Measurements from ENCODE around the gene ARHGEF16. TPM values are rescaled to one million over a fixed set of nuclear protein-coding genes. Genes with fewer than 3 reads are reported as not detected.

The ARHGEF16 gene
- total RNA-seq, 1 donor from 2014 or later, result 11.3 TPM

GRCh38 chr1:3429766-3430165 lies 24.7 kb upstream of the ARHGEF16 start:
- no peaks in the 10 kb centered on the region for H3K9me3 Mint-ChIP-seq
- no peak overlapping the region for H3K27ac Mint-ChIP-seq (ENCODE audit: unreplicated experiment)
- no peak for TF ChIP-seq CTCF (conservative IDR thresholded peaks at IDR 0.05)
- peaks cover 13% of the 10 kb centered on the region for H3K4me1 Mint-ChIP-seq
- H3K27me3 Mint-ChIP-seq (ENCODE audit: low read depth), result no peaks in the 10 kb centered on the region
- DNase-seq (ENCODE audit: low read depth, low spot score), result no peak
- H3K4me3 Mint-ChIP-seq, result no peak overlapping the region
- H3K36me3 Mint-ChIP-seq (ENCODE audit: low read depth), result no peaks in the 10 kb centered on the region

- H3K27ac Mint-ChIP-seq (ENCODE audit: unreplicated experiment), result no peak overlapping the region
- H3K9me3 Mint-ChIP-seq, result no peaks in the 10 kb centered on the region
- H3K36me3 Mint-ChIP-seq (ENCODE audit: low read depth), result no peaks in the 10 kb centered on the region
- H3K27me3 Mint-ChIP-seq (ENCODE audit: low read depth), result no peaks in the 10 kb centered on the region
- no peak overlapping the region for H3K4me3 Mint-ChIP-seq
- DNase-seq (ENCODE audit: low read depth, low spot score), result no peak
- no peak for TF ChIP-seq CTCF (conservative IDR thresholded peaks at IDR 0.05)
- H3K4me1 Mint-ChIP-seq, result peaks cover 13% of the 10 kb centered on the region
Measured at GRCh38 chr1:3430406-3430805, 24.1 kb upstream of the ARHGEF16 start.

- no peak overlapping the region for H3K27ac Mint-ChIP-seq (ENCODE audit: unreplicated experiment)
- H3K36me3 Mint-ChIP-seq (ENCODE audit: low read depth), result no peaks in the 10 kb centered on the region
- peaks cover 13% of the 10 kb centered on the region for H3K4me1 Mint-ChIP-seq
- DNase-seq (ENCODE audit: low read depth, low spot score), result no peak
- no peaks in the 10 kb centered on the region for H3K9me3 Mint-ChIP-seq
- no peaks in the 10 kb centered on the region for H3K27me3 Mint-ChIP-seq (ENCODE audit: low read depth)
- no peak for TF ChIP-seq CTCF (conservative IDR thresholded peaks at IDR 0.05)
- H3K4me3 Mint-ChIP-seq, result no peak overlapping the region
Measured at GRCh38 chr1:3430820-3431219, 23.6 kb upstream of the ARHGEF16 start.

- Mint-ChIP-seq H3K4me1 (peaks cover 16% of the 10 kb centered on the region), H3K36me3 (ENCODE audit: low read depth) (no peaks in the 10 kb centered on the region), H3K27me3 (ENCODE audit: low read depth) (no peaks in the 10 kb centered on the region), H3K27ac (ENCODE audit: unreplicated experiment) (no peak overlapping the region), H3K4me3 (no peak overlapping the region), H3K9me3 (no peaks in the 10 kb centered on the region)
- peak; percentile 61 for TF ChIP-seq CTCF (conservative IDR thresholded peaks at IDR 0.05)
- no peak for DNase-seq (ENCODE audit: low read depth, low spot score)
Measured at GRCh38 chr1:3431266-3431665, 23.2 kb upstream of the ARHGEF16 start.

DNA sequence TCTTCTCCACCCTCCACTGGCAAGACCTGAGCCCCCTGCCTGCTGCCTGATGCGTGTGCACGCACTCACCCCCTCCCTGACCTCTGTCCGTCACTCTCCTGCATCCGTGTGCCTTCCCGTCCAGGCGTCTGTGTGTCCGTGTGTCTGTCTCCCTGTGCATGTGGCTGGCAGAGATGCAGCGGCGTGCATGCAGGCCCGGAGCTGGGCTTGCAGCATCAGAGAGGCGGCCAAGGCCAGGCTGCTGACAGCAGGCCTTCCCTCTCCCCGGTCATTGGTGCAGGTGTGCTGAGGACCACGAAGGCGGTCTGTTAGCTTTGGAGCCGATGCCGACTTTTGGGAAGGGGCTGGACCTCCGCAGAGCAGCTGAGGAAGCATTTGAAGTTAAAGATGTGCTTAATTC lies 22.8 kb upstream of the ARHGEF16 start:
- Mint-ChIP-seq H3K4me3 (no peak overlapping the region), H3K27me3 (ENCODE audit: low read depth) (no peaks in the 10 kb centered on the region), H3K4me1 (peaks cover 18% of the 10 kb centered on the region), H3K27ac (ENCODE audit: unreplicated experiment) (no peak overlapping the region), H3K9me3 (no peaks in the 10 kb centered on the region), H3K36me3 (ENCODE audit: low read depth) (no peaks in the 10 kb centered on the region)
- TF ChIP-seq CTCF (conservative IDR thresholded peaks at IDR 0.05), result no peak
- DNase-seq (ENCODE audit: low read depth, low spot score), result no peak

DNA sequence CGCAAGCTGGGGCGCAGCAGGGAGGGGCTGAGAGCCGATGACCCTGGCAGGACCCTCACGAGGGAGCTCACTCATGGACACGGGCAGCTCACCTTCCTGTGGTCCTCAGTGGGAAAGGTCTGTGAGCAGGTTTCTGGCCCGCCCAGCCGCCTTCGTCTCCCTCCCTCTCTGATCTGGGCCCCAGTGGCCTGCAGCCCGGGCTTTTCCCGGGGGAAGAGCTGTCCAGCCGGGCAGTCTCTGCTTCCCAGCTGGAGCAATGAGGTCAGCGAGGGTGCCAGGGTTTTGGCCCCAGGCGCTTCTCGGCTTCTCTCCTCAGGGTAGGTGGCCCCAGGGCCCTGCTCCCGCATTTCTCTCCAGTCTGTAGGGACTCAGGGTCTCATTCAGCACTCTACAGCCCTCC lies 22.2 kb upstream of the ARHGEF16 start:
- TF ChIP-seq CTCF (conservative IDR thresholded peaks at IDR 0.05), result no peak
- no peak for DNase-seq (ENCODE audit: low read depth, low spot score)
- Mint-ChIP-seq H3K36me3 (ENCODE audit: low read depth) (no peaks in the 10 kb centered on the region), H3K4me3 (no peak overlapping the region), H3K27ac (ENCODE audit: unreplicated experiment) (no peak overlapping the region), H3K9me3 (no peaks in the 10 kb centered on the region), H3K4me1 (peaks cover 18% of the 10 kb centered on the region), H3K27me3 (ENCODE audit: low read depth) (no peaks in the 10 kb centered on the region)
